ENCODE measurements around the gene KNSTRN. TPM values are rescaled to one million over a fixed set of nuclear protein-coding genes. Genes with fewer than 3 reads are reported as not detected.

Gene KNSTRN
- total and polyA plus RNA-seq, 2 experiments from 2014 or later = 67.9 to 80.4 TPM

GRCh38 chr15:40381818-40382529 lies 547 bp upstream of the KNSTRN start:
- Mint-ChIP-seq H3K36me3 (ENCODE audit: low read depth) (peaks cover 32% of the 10 kb centered on the region), H3K4me1 (peaks cover 16% of the 10 kb centered on the region), H3K9me3 (no peaks in the 10 kb centered on the region), H3K4me3 (peak overlapping the region; percentile 85), H3K27me3 (ENCODE audit: insufficient read depth, low read depth, poor library complexity) (peaks cover 4% of the 10 kb centered on the region), H3K27ac (peak overlapping the region; percentile 99)
- H3K9me2 ChIP-seq (ENCODE audit: insufficient read depth) = no peaks in the 10 kb centered on the region
- H2AFZ ChIP-seq = peak overlapping the region; percentile 1; the same call in 1 of the 2 replicates
- peaks cover 9% of the 10 kb centered on the region for H3K4me1 ChIP-seq (ENCODE audit: insufficient read depth)
- H3K36me3 ChIP-seq (ENCODE audit: insufficient read depth) = peaks cover 19% of the 10 kb centered on the region
- peak overlapping the region; percentile 82; the same call in 1 of the 2 replicates for H3K4me3 ChIP-seq
- 0 out of 2 replicates have a peak overlapping the region, but pooled peaks have one; percentile 1 for H3K27ac ChIP-seq (ENCODE audit: low read depth)
- DNase-seq (ENCODE audit: low spot score) = no peak
- peaks cover 11% of the 10 kb centered on the region for H4K20me1 ChIP-seq (replicated peaks; ENCODE audit: insufficient read depth)
- H3K27me3 ChIP-seq (ENCODE audit: insufficient read depth) = no peaks in the 10 kb centered on the region
- TF ChIP-seq, protein P1, sequence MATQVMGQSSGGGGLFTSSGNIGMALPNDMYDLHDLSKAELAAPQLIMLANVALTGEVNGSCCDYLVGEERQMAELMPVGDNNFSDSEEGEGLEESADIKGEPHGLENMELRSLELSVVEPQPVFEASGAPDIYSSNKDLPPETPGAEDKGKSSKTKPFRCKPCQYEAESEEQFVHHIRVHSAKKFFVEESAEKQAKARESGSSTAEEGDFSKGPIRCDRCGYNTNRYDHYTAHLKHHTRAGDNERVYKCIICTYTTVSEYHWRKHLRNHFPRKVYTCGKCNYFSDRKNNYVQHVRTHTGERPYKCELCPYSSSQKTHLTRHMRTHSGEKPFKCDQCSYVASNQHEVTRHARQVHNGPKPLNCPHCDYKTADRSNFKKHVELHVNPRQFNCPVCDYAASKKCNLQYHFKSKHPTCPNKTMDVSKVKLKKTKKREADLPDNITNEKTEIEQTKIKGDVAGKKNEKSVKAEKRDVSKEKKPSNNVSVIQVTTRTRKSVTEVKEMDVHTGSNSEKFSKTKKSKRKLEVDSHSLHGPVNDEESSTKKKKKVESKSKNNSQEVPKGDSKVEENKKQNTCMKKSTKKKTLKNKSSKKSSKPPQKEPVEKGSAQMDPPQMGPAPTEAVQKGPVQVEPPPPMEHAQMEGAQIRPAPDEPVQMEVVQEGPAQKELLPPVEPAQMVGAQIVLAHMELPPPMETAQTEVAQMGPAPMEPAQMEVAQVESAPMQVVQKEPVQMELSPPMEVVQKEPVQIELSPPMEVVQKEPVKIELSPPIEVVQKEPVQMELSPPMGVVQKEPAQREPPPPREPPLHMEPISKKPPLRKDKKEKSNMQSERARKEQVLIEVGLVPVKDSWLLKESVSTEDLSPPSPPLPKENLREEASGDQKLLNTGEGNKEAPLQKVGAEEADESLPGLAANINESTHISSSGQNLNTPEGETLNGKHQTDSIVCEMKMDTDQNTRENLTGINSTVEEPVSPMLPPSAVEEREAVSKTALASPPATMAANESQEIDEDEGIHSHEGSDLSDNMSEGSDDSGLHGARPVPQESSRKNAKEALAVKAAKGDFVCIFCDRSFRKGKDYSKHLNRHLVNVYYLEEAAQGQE (IDR thresholded peaks at IDR 0.05; ENCODE audit: unreplicated experiment) = no peak
- TF ChIP-seq CREB1 (CRISPR knock-in tag; IDR thresholded peaks at IDR 0.05; ENCODE audit: low read depth) (no peak), EZH2phosphoT487 (IDR thresholded peaks at IDR 0.05; ENCODE audit: unreplicated experiment) (no peak), STAT1 (IDR thresholded peaks at IDR 0.05; ENCODE audit: unreplicated experiment) (no peak), POLR2AphosphoS5 (IDR thresholded peaks at IDR 0.05; ENCODE audit: low read depth) (no peak), NANOG (IDR thresholded peaks at IDR 0.05; ENCODE audit: borderline replicate concordance) (no peak), EZH2 (IDR thresholded peaks at IDR 0.05; ENCODE audit: low read depth, unreplicated experiment) (no peak), ZNF331 (CRISPR knock-in tag; IDR thresholded peaks at IDR 0.05; ENCODE audit: low read depth) (no peak), ZNF462 (CRISPR knock-in tag; IDR thresholded peaks at IDR 0.05) (no peak), ZNF114 (CRISPR knock-in tag; IDR thresholded peaks at IDR 0.05) (no peak), ETS1 (IDR thresholded peaks at IDR 0.05) (no peak), JUNB (IDR thresholded peaks at IDR 0.05; ENCODE audit: unreplicated experiment) (no peak)
- TF ChIP-seq, protein P2, sequence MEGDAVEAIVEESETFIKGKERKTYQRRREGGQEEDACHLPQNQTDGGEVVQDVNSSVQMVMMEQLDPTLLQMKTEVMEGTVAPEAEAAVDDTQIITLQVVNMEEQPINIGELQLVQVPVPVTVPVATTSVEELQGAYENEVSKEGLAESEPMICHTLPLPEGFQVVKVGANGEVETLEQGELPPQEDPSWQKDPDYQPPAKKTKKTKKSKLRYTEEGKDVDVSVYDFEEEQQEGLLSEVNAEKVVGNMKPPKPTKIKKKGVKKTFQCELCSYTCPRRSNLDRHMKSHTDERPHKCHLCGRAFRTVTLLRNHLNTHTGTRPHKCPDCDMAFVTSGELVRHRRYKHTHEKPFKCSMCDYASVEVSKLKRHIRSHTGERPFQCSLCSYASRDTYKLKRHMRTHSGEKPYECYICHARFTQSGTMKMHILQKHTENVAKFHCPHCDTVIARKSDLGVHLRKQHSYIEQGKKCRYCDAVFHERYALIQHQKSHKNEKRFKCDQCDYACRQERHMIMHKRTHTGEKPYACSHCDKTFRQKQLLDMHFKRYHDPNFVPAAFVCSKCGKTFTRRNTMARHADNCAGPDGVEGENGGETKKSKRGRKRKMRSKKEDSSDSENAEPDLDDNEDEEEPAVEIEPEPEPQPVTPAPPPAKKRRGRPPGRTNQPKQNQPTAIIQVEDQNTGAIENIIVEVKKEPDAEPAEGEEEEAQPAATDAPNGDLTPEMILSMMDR (conservative IDR thresholded peaks at IDR 0.05; ENCODE audit: low read depth in 2 of 2) = no peak
- H3K79me2 ChIP-seq (replicated peaks; ENCODE audit: insufficient read depth) = peaks cover 27% of the 10 kb centered on the region
- peak overlapping the region; percentile 15 for H3K4me2 ChIP-seq
- no peak for ATAC-seq
- H3F3A ChIP-seq (replicated peaks; ENCODE audit: low read depth) = 0 out of 2 replicates have a peak, but pooled peaks cover 6% of the 10 kb centered on the region

Data from GM23338 (cell line).